Mucosa of descending colon (tissue), 3 donors: ENCODE data around the gene SNX8. TPM values are rescaled to one million over a fixed set of nuclear protein-coding genes. Genes with fewer than 3 reads are reported as not detected.

ENCODE experiments used
- ATAC-seq: fragments of 200-7000 bp; cut with Tn5 transposase; one replicate; pipeline ENCODE4 v1.9.1; 2020; ENCODE audit warnings: mild to moderate bottlenecking, moderate library complexity
- DNase-seq, 3 donors: peaks; one replicate each; pipeline ENCODE4 v3.0.0-alpha.2; 2020
- H3K36me3 ChIP-seq: fragments of 200-600 bp; one replicate; pipeline ENCODE4 v1.8.0; 2021; ENCODE audit warnings: low read depth, mild to moderate bottlenecking
- H3K4me1 ChIP-seq: fragments of 200-600 bp; one replicate; pipeline ENCODE4 v1.8.0; 2021; ENCODE audit warnings: low read depth, mild to moderate bottlenecking
- H3K4me3 ChIP-seq: fragments of 200-600 bp; one replicate; pipeline ENCODE4 v1.8.0; 2021; ENCODE audit warnings: mild to moderate bottlenecking
- H3K9me3 ChIP-seq: fragments of 200-600 bp; one replicate; pipeline ENCODE4 v1.8.0; 2021; ENCODE audit warnings: mild to moderate bottlenecking
- intact Hi-C, 2 donors: fragments of 100-400 bp; cut with DNase I in 1 of 2; cut with micrococcal nuclease in 1 of 2; formaldehyde crosslinking; loops; one replicate each; pipeline versions ENCODE4 v1.11.0 to v1.11.1; 2022; cut with DNase I, micrococcal nuclease
- total RNA-seq, 3 donors: library from RNA; stranded (reverse); fragmentation: NEBNext Ultra II Directional in 2 of 3; extraction: Animal tissue kit (Norgen Biotek cat#: 25700) in 2 of 3; gene quantifications; one replicate each; pipeline versions ENCODE4 v1.2.1 to v1.2.4, GENCODE V29; 2021 to 2023
- TF ChIP-seq, protein P1 (sequence below): fragments of 200-600 bp; IDR thresholded peaks from one replicate; pipeline ENCODE4 v1.8.0; 2022; ENCODE audit warnings: antibody characterized with exemption, mild to moderate bottlenecking
- donor health status: DM: no; HTN: no; CAD: no; lungs with moderate emphysema.
- donor health status: DM: no; HTN: no; CAD: no.
- donor health status: DM: no; HTN: yes; CAD: no.

Gene SNX8
- total RNA-seq, 3 donors from 2014 or later, result 20.8 to 30.1 (median 23.2) TPM

DNA sequence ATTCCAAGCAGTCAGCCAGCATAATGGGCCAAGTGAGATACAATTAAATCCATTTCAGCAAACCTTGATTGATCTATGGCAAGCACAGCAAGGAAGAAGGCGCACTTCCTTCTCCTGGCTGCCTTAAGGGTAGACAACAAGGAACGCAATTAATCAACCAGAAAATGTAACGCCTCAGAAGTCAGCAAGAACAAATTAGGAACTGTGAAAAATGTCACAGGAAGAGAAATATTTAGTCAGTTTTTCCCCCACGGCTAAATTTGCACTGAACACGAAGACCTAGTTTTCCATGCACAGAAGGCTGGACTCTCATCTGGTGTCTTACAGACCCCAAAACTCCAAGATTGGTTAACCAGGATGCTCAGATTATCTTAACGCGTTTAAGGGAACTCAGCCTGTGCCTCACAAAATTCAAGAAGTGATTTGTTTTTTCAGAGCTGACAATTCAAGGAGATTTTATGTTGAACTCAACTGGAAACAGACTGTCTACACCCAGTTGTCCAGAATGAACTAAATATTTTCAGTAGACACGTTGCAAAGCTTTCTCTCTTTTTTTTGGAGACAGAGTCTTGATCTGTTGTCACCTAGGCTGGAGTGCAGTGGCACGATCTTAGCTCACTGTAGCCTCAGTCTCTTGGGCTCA lies 14.2 kb downstream of the SNX8 start:
- Histone ChIP-seq H3K36me3 (no peaks in the 10 kb centered on the region), H3K9me3 (no peaks in the 10 kb centered on the region), H3K4me3 (no peak overlapping the region), H3K4me1 (no peaks in the 10 kb centered on the region)
- DNase-seq (no peak), ATAC-seq (peak; percentile 23)
- intact Hi-C loops, result no loop called here
- TF ChIP-seq, protein P1, sequence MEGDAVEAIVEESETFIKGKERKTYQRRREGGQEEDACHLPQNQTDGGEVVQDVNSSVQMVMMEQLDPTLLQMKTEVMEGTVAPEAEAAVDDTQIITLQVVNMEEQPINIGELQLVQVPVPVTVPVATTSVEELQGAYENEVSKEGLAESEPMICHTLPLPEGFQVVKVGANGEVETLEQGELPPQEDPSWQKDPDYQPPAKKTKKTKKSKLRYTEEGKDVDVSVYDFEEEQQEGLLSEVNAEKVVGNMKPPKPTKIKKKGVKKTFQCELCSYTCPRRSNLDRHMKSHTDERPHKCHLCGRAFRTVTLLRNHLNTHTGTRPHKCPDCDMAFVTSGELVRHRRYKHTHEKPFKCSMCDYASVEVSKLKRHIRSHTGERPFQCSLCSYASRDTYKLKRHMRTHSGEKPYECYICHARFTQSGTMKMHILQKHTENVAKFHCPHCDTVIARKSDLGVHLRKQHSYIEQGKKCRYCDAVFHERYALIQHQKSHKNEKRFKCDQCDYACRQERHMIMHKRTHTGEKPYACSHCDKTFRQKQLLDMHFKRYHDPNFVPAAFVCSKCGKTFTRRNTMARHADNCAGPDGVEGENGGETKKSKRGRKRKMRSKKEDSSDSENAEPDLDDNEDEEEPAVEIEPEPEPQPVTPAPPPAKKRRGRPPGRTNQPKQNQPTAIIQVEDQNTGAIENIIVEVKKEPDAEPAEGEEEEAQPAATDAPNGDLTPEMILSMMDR, result no peak

DNA sequence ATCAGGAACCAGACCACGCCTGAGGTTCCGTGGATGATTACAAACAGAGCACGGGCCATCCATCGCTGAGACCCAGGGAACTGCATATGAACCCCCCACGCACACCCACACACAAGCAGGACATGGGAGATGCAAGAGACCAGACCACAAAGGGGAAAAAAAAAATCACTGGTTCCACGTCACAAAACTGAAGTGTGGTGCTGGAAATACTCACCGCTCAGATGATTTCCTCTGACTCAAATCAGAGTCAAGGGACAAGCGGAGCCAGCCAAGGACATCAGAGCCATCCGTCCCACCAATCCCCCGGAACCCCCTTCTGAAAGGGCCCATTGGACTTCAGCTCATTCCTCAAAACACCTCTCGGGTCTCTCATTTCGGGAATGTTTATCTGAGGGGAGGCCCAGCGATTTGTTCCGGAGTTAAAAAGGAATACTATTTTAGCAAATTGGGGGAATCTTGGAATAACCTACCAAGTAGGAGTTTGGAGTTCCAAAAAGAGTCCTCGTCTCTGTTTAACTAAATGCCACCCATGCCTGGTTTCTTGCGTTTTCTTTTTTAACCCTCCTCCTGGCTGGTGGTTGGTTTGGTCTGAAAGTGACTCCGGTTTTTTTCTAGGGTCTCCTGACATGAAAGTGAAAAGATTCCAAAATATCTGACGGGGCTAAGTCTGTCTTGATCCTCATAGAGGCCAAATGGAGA lies 15.0 kb downstream of the SNX8 start:
- ATAC-seq (peak; percentile 46), DNase-seq (no peak)
- no peaks in the 10 kb centered on the region for H3K9me3 ChIP-seq
- TF ChIP-seq, protein P1, result no peak
- H3K36me3 ChIP-seq, result no peaks in the 10 kb centered on the region
- intact Hi-C loops, result no loop called here
- no peaks in the 10 kb centered on the region for H3K4me1 ChIP-seq
- no peak overlapping the region for H3K4me3 ChIP-seq

DNA sequence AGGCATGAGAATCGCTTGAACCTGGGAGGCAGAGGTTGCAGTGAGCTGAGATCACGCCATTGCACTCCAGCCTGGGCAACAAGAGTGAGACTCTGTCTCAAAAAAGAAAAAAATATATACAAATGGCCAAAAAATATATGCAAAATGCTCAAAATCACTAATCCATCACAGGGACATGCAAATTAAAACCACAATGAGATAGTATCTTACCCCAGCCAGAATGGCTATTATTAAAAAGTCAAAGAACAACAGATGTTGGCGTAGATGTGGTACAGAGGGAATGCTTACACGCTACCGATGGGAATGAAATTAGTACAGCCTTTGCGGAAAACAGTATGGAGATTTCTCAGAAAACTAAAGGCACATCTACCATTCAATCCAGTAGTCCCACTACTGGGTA lies 17.4 kb downstream of the SNX8 start:
- no peaks in the 10 kb centered on the region for H3K9me3 ChIP-seq
- ATAC-seq, result no peak
- no peaks in the 10 kb centered on the region for H3K36me3 ChIP-seq
- TF ChIP-seq, protein P1, result no peak
- no peak overlapping the region for H3K4me3 ChIP-seq
- no peak for DNase-seq
- H3K4me1 ChIP-seq, result no peaks in the 10 kb centered on the region
- intact Hi-C loops, result no loop called here

DNA sequence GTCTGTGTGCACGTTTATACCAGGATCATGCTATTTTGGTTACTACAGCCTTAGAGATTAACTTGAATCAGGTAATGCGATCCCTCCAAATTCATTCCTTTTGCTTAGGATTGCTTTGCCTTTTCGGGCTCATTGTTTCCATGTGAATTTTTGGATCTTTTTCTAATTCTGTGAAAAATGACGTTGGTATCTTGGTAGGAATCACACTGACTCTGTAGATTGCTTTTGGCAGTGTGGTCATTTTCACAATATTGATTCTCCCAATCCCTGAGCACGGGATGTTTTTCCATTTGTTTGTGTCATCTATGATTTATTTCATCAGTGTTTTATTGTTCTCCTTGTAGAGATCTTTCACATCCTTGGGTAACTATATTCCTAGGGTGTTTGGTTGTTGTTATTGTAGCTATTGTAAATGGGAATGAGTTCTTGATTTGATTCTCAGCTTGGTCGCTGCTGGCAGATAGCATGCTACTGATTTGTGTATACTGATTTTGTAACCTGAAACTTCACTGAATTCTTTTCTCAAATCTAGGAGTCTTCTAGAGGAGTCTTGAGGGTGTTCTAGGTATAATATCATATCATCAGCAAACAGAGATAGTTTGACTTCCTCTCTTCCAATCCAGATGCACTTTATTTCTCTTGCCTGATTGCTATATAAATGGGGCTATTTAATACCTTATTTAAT lies 18.2 kb downstream of the SNX8 start:
- H3K4me3 ChIP-seq, result no peak overlapping the region
- no peak for DNase-seq
- no peak for ATAC-seq
- H3K4me1 ChIP-seq, result no peaks in the 10 kb centered on the region
- TF ChIP-seq, protein P1, result no peak
- H3K9me3 ChIP-seq, result no peaks in the 10 kb centered on the region
- H3K36me3 ChIP-seq, result no peaks in the 10 kb centered on the region
- intact Hi-C loops, result no loop called here

DNA sequence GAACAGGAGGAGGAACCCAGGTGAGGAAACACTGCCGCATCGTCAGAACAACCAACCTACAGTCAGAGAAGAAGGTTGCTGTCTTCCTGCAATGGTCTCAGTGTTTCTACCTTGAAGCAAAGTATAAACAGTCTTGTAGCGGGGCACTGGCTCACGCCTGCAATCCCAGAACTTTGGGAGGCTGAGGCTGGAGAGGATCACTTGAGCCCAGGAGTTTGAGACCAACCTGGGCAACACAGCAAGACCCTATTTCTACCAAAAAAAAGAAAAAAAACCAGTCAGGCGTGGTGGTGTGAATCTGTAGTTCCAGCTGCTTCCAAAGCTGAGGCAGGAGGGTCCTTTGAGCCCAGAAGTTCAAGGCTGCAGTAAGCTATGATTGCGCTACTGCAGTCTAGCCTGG lies 23.4 kb downstream of the SNX8 start:
- H3K4me3 ChIP-seq, result no peak overlapping the region
- DNase-seq (no peak), ATAC-seq (no peak)
- intact Hi-C loops, result no loop called here
- no peaks in the 10 kb centered on the region for H3K9me3 ChIP-seq
- no peaks in the 10 kb centered on the region for H3K36me3 ChIP-seq
- no peaks in the 10 kb centered on the region for H3K4me1 ChIP-seq
- TF ChIP-seq, protein P1, result no peak
